H1 (cell line): ENCODE measurements around the gene ARMC9. TPM values are rescaled to one million over a fixed set of nuclear protein-coding genes. Genes with fewer than 3 reads are reported as not detected.
A peak's percentile ranks its signal among the peaks of the same experiment; 100 is the strongest.

Experiments
- CTCF ChIA-PET: fragments of 300-600 bp; sonication (Branson Sonifier 250); formaldehyde crosslinking; loops from one replicate; lab custom pipeline; 2021; ENCODE audit not compliant: partially characterized antibody; lab: Charles Lee
- POLR2A ChIA-PET: fragments of 300-600 bp; sonication (Branson Sonifier 250); formaldehyde crosslinking; loops from one replicate; lab custom pipeline; 2021; ENCODE audit warnings: inconsistent platforms; ENCODE audit not compliant: partially characterized antibody; lab: Charles Lee
- DNase-seq, 2 experiments: peaks; one replicate each; pipeline versions ENCODE4 v3.0.0 to v3.0.0-alpha.2; 2010 to 2022; ENCODE audit warnings: low spot score in 2 of 2, low read depth in 1 of 2, mixed read lengths in 1 of 2
- FAIRE-seq: peaks from 2 replicates; lab custom pipeline; 2011; peaks lifted over from hg19 to GRCh38; lab: Jason Lieb, UNC
- H2AFZ ChIP-seq: 2 replicates; pipeline ENCODE4 v1.8.1; 2012; ENCODE audit warnings: low read length, inconsistent platforms
- H2AK5ac ChIP-seq: 2 replicates; pipeline ENCODE4 v1.6.1; 2013; ENCODE audit warnings: low read depth, low read length
- H2BK120ac ChIP-seq: replicated peaks from 2 replicates; pipeline ENCODE3; 2013; ENCODE audit warnings: low read depth, low read length, inconsistent platforms
- H2BK12ac ChIP-seq: 2 replicates; pipeline ENCODE4 v1.6.1; 2013; ENCODE audit warnings: low read depth, low read length
- H2BK15ac ChIP-seq: 2 replicates; pipeline ENCODE4 v1.6.1; 2013; ENCODE audit warnings: low read length
- H2BK20ac ChIP-seq: 2 replicates; pipeline ENCODE4 v1.6.1; 2013; ENCODE audit warnings: low read length
- H2BK5ac ChIP-seq: 2 replicates; pipeline ENCODE4 v1.6.1; 2013; ENCODE audit warnings: low read depth, low read length
- H3K14ac ChIP-seq: 2 replicates; pipeline ENCODE4 v1.6.1; 2013; ENCODE audit warnings: inconsistent platforms; ENCODE audit not compliant: insufficient read length
- H3K18ac ChIP-seq: 2 replicates; pipeline ENCODE4 v1.6.1; 2013; ENCODE audit warnings: low read length; ENCODE audit errors: extremely low read depth
- H3K23ac ChIP-seq: 2 replicates; pipeline ENCODE4 v1.6.1; 2013; ENCODE audit warnings: inconsistent platforms; ENCODE audit not compliant: insufficient read length
- H3K23me2 ChIP-seq: 2 replicates; pipeline ENCODE4 v1.6.1; 2013; ENCODE audit warnings: low read depth, low read length
- H3K27ac ChIP-seq: 2 replicates; pipeline ENCODE4 v1.6.1; 2011; ENCODE audit warnings: low read depth, low read length, inconsistent platforms
- H3K27me3 ChIP-seq, 4 experiments: replicated peaks in 1 of 4; 1 replicate in 1 of 4; 2 replicates in 3 of 4; pipeline versions ENCODE4 v1.6.1 to v1.8.1; 2011 to 2013; ENCODE audit warnings: low read length in 3 of 4, mild to moderate bottlenecking in 3 of 4, inconsistent platforms in 2 of 4, mixed read lengths in 2 of 4, moderate library complexity in 1 of 4; ENCODE audit not compliant: control insufficient read depth in 3 of 4, insufficient read depth in 3 of 4; ENCODE audit errors: extremely low read depth in 1 of 4
- H3K36me3 ChIP-seq, 4 experiments: 2 replicates each; pipeline versions ENCODE4 v1.6.1 to v1.8.1; 2011 to 2013; ENCODE audit warnings: mild to moderate bottlenecking in 4 of 4, low read length in 3 of 4, moderate library complexity in 2 of 4, control low read depth in 1 of 4, inconsistent platforms in 1 of 4; ENCODE audit not compliant: insufficient read depth in 4 of 4, control insufficient read depth in 2 of 4
- H3K4ac ChIP-seq: replicated peaks from 2 replicates; pipeline ENCODE3; 2013; ENCODE audit warnings: low read length, low read depth, mixed read lengths, inconsistent platforms; ENCODE audit not compliant: insufficient read length
- H3K4me1 ChIP-seq, 4 experiments: replicated peaks in 1 of 4; 1 replicate in 1 of 4; 2 replicates in 3 of 4; pipeline versions ENCODE4 v1.6.1 to v1.8.1; 2011 to 2013; ENCODE audit warnings: low read length in 3 of 4, inconsistent platforms in 2 of 4, mixed read lengths in 1 of 4; ENCODE audit not compliant: insufficient read depth in 4 of 4, control insufficient read depth in 3 of 4
- H3K4me2 ChIP-seq, 2 experiments: 2 replicates each; pipeline versions ENCODE4 v1.6.1 to v1.8.1; 2011 to 2013; ENCODE audit warnings: low read depth in 2 of 2, low read length in 2 of 2, control low read depth in 1 of 2, inconsistent platforms in 1 of 2, mild to moderate bottlenecking in 1 of 2; ENCODE audit not compliant: insufficient read depth in 1 of 2
- H3K4me3 ChIP-seq, 4 experiments: fragments of 200-600, 300-600 bp in 1 of 4; sonication (generic), shearing (Covaris generic), sonication (Bioruptor Twin) in 1 of 4; 2 replicates each; pipeline versions ENCODE4 v1.5.1 to v1.8.1; 2011 to 2016; ENCODE audit warnings: low read length in 4 of 4, low read depth in 3 of 4, control low read depth in 2 of 4, inconsistent platforms in 2 of 4, mild to moderate bottlenecking in 2 of 4, mixed read lengths in 1 of 4, moderate library complexity in 1 of 4; ENCODE audit not compliant: insufficient read depth in 2 of 4; ENCODE audit errors: extremely low read depth in 1 of 4
- H3K56ac ChIP-seq: replicated peaks from 2 replicates; pipeline ENCODE3; 2013; ENCODE audit warnings: low read depth, mild to moderate bottlenecking, mixed read lengths, low read length, inconsistent platforms; ENCODE audit not compliant: insufficient read length
- H3K79me1 ChIP-seq: 2 replicates; pipeline ENCODE4 v1.6.1; 2013; ENCODE audit warnings: low read depth, low read length, control low read depth
- H3K79me2 ChIP-seq, 2 experiments: 2 replicates each; pipeline versions ENCODE4 v1.6.1 to v1.8.1; 2012 to 2013; ENCODE audit warnings: low read length in 2 of 2, mild to moderate bottlenecking in 2 of 2, inconsistent platforms in 1 of 2; ENCODE audit not compliant: insufficient read depth in 2 of 2, control insufficient read depth in 1 of 2
- H3K9ac ChIP-seq, 4 experiments: replicated peaks in 1 of 4; 1 replicate in 1 of 4; 2 replicates in 3 of 4; pipeline versions ENCODE4 v1.6.1 to v1.8.1; 2011 to 2013; ENCODE audit warnings: low read depth in 3 of 4, low read length in 3 of 4, control low read depth in 2 of 4, mild to moderate bottlenecking in 2 of 4, moderate library complexity in 2 of 4, inconsistent platforms in 1 of 4; ENCODE audit errors: extremely low read depth in 1 of 4
- H3K9me3 ChIP-seq, 2 experiments: 2 replicates each; pipeline versions ENCODE4 v1.6.1 to v1.8.1; 2012 to 2013; ENCODE audit warnings: mild to moderate bottlenecking in 2 of 2, moderate library complexity in 2 of 2, control low read depth in 1 of 2, inconsistent platforms in 1 of 2, low read depth in 1 of 2, low read length in 1 of 2, mixed read lengths in 1 of 2; ENCODE audit not compliant: insufficient read depth in 2 of 2
- H4K20me1 ChIP-seq, 2 experiments: replicated peaks in 1 of 2; 2 replicates each; pipeline versions ENCODE3 to v1.8.1; 2011 to 2013; ENCODE audit warnings: inconsistent platforms in 2 of 2, low read length in 2 of 2, mild to moderate bottlenecking in 1 of 2; ENCODE audit not compliant: insufficient read depth in 2 of 2, control insufficient read depth in 1 of 2
- H4K5ac ChIP-seq: 2 replicates; pipeline ENCODE4 v1.6.1; 2013; ENCODE audit warnings: low read length, low read depth, mixed read lengths, inconsistent platforms; ENCODE audit not compliant: insufficient read length
- H4K8ac ChIP-seq: 2 replicates; pipeline ENCODE4 v1.8.0; 2013; ENCODE audit warnings: mild to moderate bottlenecking, moderate library complexity, low read length, inconsistent platforms; ENCODE audit not compliant: insufficient read depth; ENCODE audit errors: extremely low read depth
- H4K91ac ChIP-seq: replicated peaks from 2 replicates; pipeline ENCODE3; 2013; ENCODE audit warnings: low read length, mixed read lengths, inconsistent platforms; ENCODE audit not compliant: insufficient read length
- ATF3 ChIP-seq: IDR thresholded peaks from 2 replicates; pipeline ENCODE4 v1.6.1; 2011; ENCODE audit warnings: low read depth, mild to moderate bottlenecking, low read length; ENCODE audit not compliant: insufficient read depth
- BACH1 ChIP-seq: IDR thresholded peaks from 2 replicates; pipeline ENCODE4 v1.6.1; 2012; ENCODE audit warnings: low read length, improper control_type of control experiment
- CREB1 ChIP-seq: IDR thresholded peaks from 2 replicates; pipeline ENCODE4 v1.6.1; 2012; ENCODE audit warnings: inconsistent platforms
- KDM5A ChIP-seq: fragments of 200-600 bp; IDR thresholded peaks from 2 replicates; pipeline ENCODE4 v1.7.1; 2012; ENCODE audit warnings: mild to moderate bottlenecking, low read length, inconsistent platforms, mixed read lengths
- MAX ChIP-seq: IDR thresholded peaks from 2 replicates; pipeline ENCODE4 v1.6.1; 2012; ENCODE audit warnings: inconsistent platforms
- NRF1 ChIP-seq: IDR thresholded peaks from 2 replicates; pipeline ENCODE4 v1.6.1; 2011; ENCODE audit warnings: mild to moderate bottlenecking, low read depth, low read length, improper control_type of control experiment
- PHF8 ChIP-seq: fragments of 200-600 bp; sonication (generic); conservative IDR thresholded peaks from 2 replicates; pipeline ENCODE4 v1.7.1; 2012; ENCODE audit warnings: low read depth, mild to moderate bottlenecking, inconsistent platforms, low read length, moderate library complexity
- POLR2AphosphoS5 ChIP-seq: IDR thresholded peaks from 2 replicates; pipeline ENCODE4 v1.6.1; 2011; ENCODE audit warnings: low read depth, low read length
- SAP30 ChIP-seq: fragments of 300-600 bp; sonication (generic); IDR thresholded peaks from 2 replicates; pipeline ENCODE4 v1.7.1; 2012; ENCODE audit warnings: low read length, moderate library complexity, mild to moderate bottlenecking, inconsistent platforms; ENCODE audit not compliant: insufficient read depth, insufficient replicate concordance
- SP4 ChIP-seq: IDR thresholded peaks from 2 replicates; pipeline ENCODE4 v1.6.1; 2012; ENCODE audit warnings: low read length, inconsistent platforms
- SRF ChIP-seq: IDR thresholded peaks from 2 replicates; pipeline ENCODE4 v1.6.1; 2011; ENCODE audit warnings: mild to moderate bottlenecking, low read depth, low read length, moderate library complexity
- WGBS, 2 experiments: shearing (Covaris generic) in 1 of 2; methylation state at CpG; one replicate each; pipeline versions ENCODE4 v1.1.6 to v1.1.7; 2013 to 2015; ENCODE audit warnings: low lambda C conversion rate in 2 of 2, mixed read lengths in 2 of 2, inconsistent platforms in 1 of 2, low coverage in 1 of 2, missing lambda C conversion rate in 1 of 2; ENCODE audit not compliant: insufficient replicate concordance in 2 of 2, insufficient coverage in 1 of 2, insufficient read length in 1 of 2; ENCODE audit errors: extremely low coverage in 1 of 2, missing lambda C conversion rate in 1 of 2; 5-methylcytosine and 5-hydroxymethylcytosine counted together
- polyA plus RNA-seq, 7 experiments: library from polyadenylated mRNA; depleted of rRNA in 3 of 7; stranded (reverse) in 5 of 7; unstranded in 2 of 7; fragments of >200 nt in 5 of 7; fragments of 200-250 nt in 2 of 7; gene quantifications; 1 replicate in 5 of 7; 2 replicates in 1 of 7; 4 replicates in 1 of 7; pipeline versions ENCODE4 v1.2.1 to v1.2.3, GENCODE V29; 2011 to 2013; ENCODE audit warnings: missing spikeins in 2 of 7, mixed read lengths in 2 of 7
- total RNA-seq: library from RNA; stranded (reverse); fragmentation: NEBNext Ultra II Directional; extraction: Animal tissue kit (Norgen Biotek cat#: 25700); gene quantifications from 2 replicates; pipeline ENCODE4 v1.2.1, GENCODE V29; 2021

ARMC9 gene
- total and polyA plus RNA-seq, 2 of the 8 experiments (the other 6 are each of a cell fraction or from before 2014, with no cell fraction given): 23.2 to 36.1 TPM

GRCh38 chr2:231355508-231356465 lies 157.4 kb downstream of the ARMC9 start:
- Histone ChIP-seq H2BK120ac (peak overlapping the region; percentile 47), H4K8ac (peak overlapping the region; percentile 76), H3K36me3 (no peaks in the 10 kb centered on the region), H2AFZ (no peak overlapping the region), H3K4ac (peak overlapping the region; percentile 21), H2BK20ac (0 out of 2 replicates have a peak overlapping the region, but pooled peaks have one; percentile 61), H2BK15ac (peak overlapping the region; percentile 81), H3K79me1 (no peaks in the 10 kb centered on the region), H2BK5ac (peak overlapping the region; percentile 2; the same call in 1 of the 2 replicates), H2AK5ac (0 out of 2 replicates have a peak overlapping the region, but pooled peaks have one; percentile 3), H3K27ac (no peak overlapping the region), H2BK12ac (peak overlapping the region; percentile 2; the same call in 1 of the 2 replicates), H3K4me1 (peaks cover 4 to 14% (median 4%) of the 10 kb centered on the region in 4 experiments), H3K79me2 (no peaks in the 10 kb centered on the region), H3K4me3 (no peak overlapping the region), H3K9me3 (no peaks in the 10 kb centered on the region), H3K56ac (no peak overlapping the region), H3K18ac (peak overlapping the region; percentile 32), H3K14ac (no peak overlapping the region), H4K91ac (peak overlapping the region; percentile 64), H3K23ac (no peak overlapping the region), H3K23me2 (no peaks in the 10 kb centered on the region), H3K27me3 (no peaks in the 10 kb centered on the region), H4K20me1 (no peaks in the 10 kb centered on the region), H3K9ac (no peak overlapping the region), H4K5ac (peak overlapping the region; percentile 14), H3K4me2 (peak overlapping the region in 1 of 2 experiments; percentile 12; a peak in 2 of 4 replicates)
- WGBS, 2 experiments: 80% methylated on average over 28 of the region's 28 CpGs; no CpG with 5 or more reads in 1 of the 2 experiments
- no peak for FAIRE-seq
- no peak for DNase-seq
- ChIA-PET POLR2A (interaction anchor here (1.0 to 2.0 kb wide), 4 partner anchors 17 to 262 kb away, joined by 3 to 5 read pairs (median 3); no protein-coding TSS in a partner anchor), CTCF (interaction anchor here (0.8 to 26.8 kb wide), 8 partner anchors 9 to 127 kb away, joined by 3 to 617 read pairs (median 4); partner anchors contain the start of gene B3GNT7)
- no peak for TF ChIP-seq MAX
- TF ChIP-seq KDM5A: no peak
- TF ChIP-seq ATF3: no peak
- no peak for TF ChIP-seq SAP30
- no peak for TF ChIP-seq CREB1
- no peak for TF ChIP-seq POLR2AphosphoS5
- TF ChIP-seq SRF: no peak
- no peak for TF ChIP-seq PHF8
- TF ChIP-seq SP4: no peak
- no peak for TF ChIP-seq BACH1
- TF ChIP-seq NRF1: no peak
